ENCODE results near the gene DCPS.

The DCPS gene

GRCh38 chr11:126359431-126360048 is 55.7 kb downstream of the DCPS start:
- H3K4me2 ChIP-seq: no peak overlapping the region
- H2AFZ ChIP-seq (ENCODE audit: low read depth): no peak overlapping the region
- H3K9ac ChIP-seq: no peak overlapping the region
- TF ChIP-seq CTCF (conservative IDR thresholded peaks at IDR 0.05; ENCODE audit: low read depth, low read length): no peak
- no peak overlapping the region for H3K27ac ChIP-seq
- no peaks in the 10 kb centered on the region for H3K27me3 ChIP-seq (ENCODE audit: insufficient read depth, low read depth)
- H3K79me2 ChIP-seq (ENCODE audit: insufficient read depth, low read depth): no peaks in the 10 kb centered on the region
- H4K20me1 ChIP-seq (ENCODE audit: insufficient read depth): no peaks in the 10 kb centered on the region
- H3K4me1 ChIP-seq (ENCODE audit: low read depth, poor library complexity, severe bottlenecking): no peaks in the 10 kb centered on the region
- H3K36me3 ChIP-seq (ENCODE audit: insufficient read depth): no peaks in the 10 kb centered on the region
- no peak overlapping the region for H3K4me3 ChIP-seq (IDR thresholded peaks at IDR 0.05; ENCODE audit: insufficient read depth, low read depth, low read length)

- Histone ChIP-seq H2AFZ (ENCODE audit: low read depth) (no peak overlapping the region), H3K4me3 (IDR thresholded peaks at IDR 0.05; ENCODE audit: insufficient read depth, low read depth, low read length) (no peak overlapping the region), H3K27ac (no peak overlapping the region), H3K36me3 (ENCODE audit: insufficient read depth) (no peaks in the 10 kb centered on the region), H4K20me1 (ENCODE audit: insufficient read depth) (no peaks in the 10 kb centered on the region), H3K4me2 (no peak overlapping the region), H3K4me1 (ENCODE audit: low read depth, poor library complexity, severe bottlenecking) (no peaks in the 10 kb centered on the region), H3K79me2 (ENCODE audit: insufficient read depth, low read depth) (no peaks in the 10 kb centered on the region), H3K27me3 (ENCODE audit: insufficient read depth, low read depth) (no peaks in the 10 kb centered on the region), H3K9ac (no peak overlapping the region)
- no peak for TF ChIP-seq CTCF (conservative IDR thresholded peaks at IDR 0.05; ENCODE audit: low read depth, low read length)
Observed at GRCh38 chr11:126360049-126360446, 56.2 kb downstream of the DCPS start.

- H4K20me1 ChIP-seq (ENCODE audit: insufficient read depth): no peaks in the 10 kb centered on the region
- no peaks in the 10 kb centered on the region for H3K79me2 ChIP-seq (ENCODE audit: insufficient read depth, low read depth)
- H3K9ac ChIP-seq: no peak overlapping the region
- no peaks in the 10 kb centered on the region for H3K4me1 ChIP-seq (ENCODE audit: low read depth, poor library complexity, severe bottlenecking)
- H3K36me3 ChIP-seq (ENCODE audit: insufficient read depth): no peaks in the 10 kb centered on the region
- no peak overlapping the region for H3K4me2 ChIP-seq
- no peaks in the 10 kb centered on the region for H3K27me3 ChIP-seq (ENCODE audit: insufficient read depth, low read depth)
- no peak for TF ChIP-seq CTCF (conservative IDR thresholded peaks at IDR 0.05; ENCODE audit: low read depth, low read length)
- H2AFZ ChIP-seq (ENCODE audit: low read depth): no peak overlapping the region
- H3K4me3 ChIP-seq (IDR thresholded peaks at IDR 0.05; ENCODE audit: insufficient read depth, low read depth, low read length): no peak overlapping the region
- H3K27ac ChIP-seq: no peak overlapping the region
Observed at GRCh38 chr11:126361400-126361799, 57.5 kb downstream of the DCPS start.

GRCh38 chr11:126362879-126363655 is 59.2 kb downstream of the DCPS start:
- Histone ChIP-seq H3K36me3 (ENCODE audit: insufficient read depth) (no peaks in the 10 kb centered on the region), H3K9ac (no peak overlapping the region), H3K4me3 (IDR thresholded peaks at IDR 0.05; ENCODE audit: insufficient read depth, low read depth, low read length) (no peak overlapping the region), H3K27ac (no peak overlapping the region), H3K4me1 (ENCODE audit: low read depth, poor library complexity, severe bottlenecking) (no peaks in the 10 kb centered on the region), H3K79me2 (ENCODE audit: insufficient read depth, low read depth) (no peaks in the 10 kb centered on the region), H2AFZ (ENCODE audit: low read depth) (no peak overlapping the region), H4K20me1 (ENCODE audit: insufficient read depth) (no peaks in the 10 kb centered on the region), H3K4me2 (no peak overlapping the region), H3K27me3 (ENCODE audit: insufficient read depth, low read depth) (no peaks in the 10 kb centered on the region)
- TF ChIP-seq CTCF (conservative IDR thresholded peaks at IDR 0.05; ENCODE audit: low read depth, low read length): no peak
